ENCODE measurements around the gene MAST4.
A peak's percentile ranks its signal among the peaks of the same experiment; 100 is the strongest.
"Not testable (repeated sequence)": the region's sequence is repeated elsewhere in the genome, so short reads cannot be mapped to it uniquely, and the experiment has no call there.

Gene MAST4

GRCh38 chr5:66821688-66822429 lies 225.7 kb downstream of the MAST4 start:
- Histone ChIP-seq H3K36me3 (no peaks in the 10 kb centered on the region), H3K4me3 (ENCODE audit: low read depth, low read length) (no peak overlapping the region), H3K9me3 (no peaks in the 10 kb centered on the region), H3K4me1 (no peaks in the 10 kb centered on the region), H3K27me3 (no peaks in the 10 kb centered on the region)
- no peak for DNase-seq
- TF ChIP-seq, protein P1, sequence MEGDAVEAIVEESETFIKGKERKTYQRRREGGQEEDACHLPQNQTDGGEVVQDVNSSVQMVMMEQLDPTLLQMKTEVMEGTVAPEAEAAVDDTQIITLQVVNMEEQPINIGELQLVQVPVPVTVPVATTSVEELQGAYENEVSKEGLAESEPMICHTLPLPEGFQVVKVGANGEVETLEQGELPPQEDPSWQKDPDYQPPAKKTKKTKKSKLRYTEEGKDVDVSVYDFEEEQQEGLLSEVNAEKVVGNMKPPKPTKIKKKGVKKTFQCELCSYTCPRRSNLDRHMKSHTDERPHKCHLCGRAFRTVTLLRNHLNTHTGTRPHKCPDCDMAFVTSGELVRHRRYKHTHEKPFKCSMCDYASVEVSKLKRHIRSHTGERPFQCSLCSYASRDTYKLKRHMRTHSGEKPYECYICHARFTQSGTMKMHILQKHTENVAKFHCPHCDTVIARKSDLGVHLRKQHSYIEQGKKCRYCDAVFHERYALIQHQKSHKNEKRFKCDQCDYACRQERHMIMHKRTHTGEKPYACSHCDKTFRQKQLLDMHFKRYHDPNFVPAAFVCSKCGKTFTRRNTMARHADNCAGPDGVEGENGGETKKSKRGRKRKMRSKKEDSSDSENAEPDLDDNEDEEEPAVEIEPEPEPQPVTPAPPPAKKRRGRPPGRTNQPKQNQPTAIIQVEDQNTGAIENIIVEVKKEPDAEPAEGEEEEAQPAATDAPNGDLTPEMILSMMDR (IDR thresholded peaks at IDR 0.05; ENCODE audit: low read depth, low read length): no peak

DNA sequence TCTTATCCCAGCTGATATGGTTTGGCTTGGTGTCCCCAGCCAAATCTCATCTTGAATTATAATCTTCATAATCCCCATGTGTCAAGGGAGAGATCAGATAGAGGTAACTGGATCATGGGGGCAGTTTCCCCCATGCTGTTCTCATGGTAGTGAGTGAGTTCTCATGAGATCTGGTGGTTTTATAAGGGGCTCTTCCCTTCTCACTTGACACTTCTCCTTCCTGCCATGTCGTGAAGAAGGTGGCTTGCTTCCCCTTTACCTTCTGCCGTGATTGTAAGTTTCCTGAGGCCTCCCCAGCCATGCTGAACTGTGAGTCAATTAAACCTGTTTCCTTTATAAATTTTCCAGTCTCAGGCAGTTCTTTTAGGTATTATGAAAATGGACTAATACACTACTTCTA lies 226.7 kb downstream of the MAST4 start:
- H3K4me1 ChIP-seq; H3K27me3 ChIP-seq; H3K4me3 ChIP-seq (ENCODE audit: low read depth, low read length); H3K36me3 ChIP-seq; H3K9me3 ChIP-seq; DNase-seq: not testable (repeated sequence)

DNA sequence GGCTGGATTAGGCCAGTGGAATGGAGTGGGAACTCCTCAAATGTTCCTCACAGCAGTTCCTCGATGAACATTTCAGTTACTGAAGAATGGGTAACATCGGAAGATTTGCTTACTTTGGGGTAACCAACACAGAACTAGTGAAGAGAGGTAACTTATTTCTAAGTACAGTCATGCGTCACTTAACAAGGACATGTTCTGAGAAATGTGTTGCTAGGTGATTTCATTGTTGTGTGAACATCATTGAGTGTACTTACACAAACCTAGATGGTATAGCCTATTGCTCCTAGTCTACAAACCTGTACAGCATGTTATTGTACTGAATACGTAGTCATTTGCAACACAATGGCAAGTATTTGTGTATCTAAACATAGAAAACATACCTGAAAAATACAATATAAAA lies 228.3 kb downstream of the MAST4 start:
- no peak for DNase-seq
- Histone ChIP-seq H3K4me1 (peaks cover 3% of the 10 kb centered on the region; the same call in 1 of the 2 replicates), H3K36me3 (no peaks in the 10 kb centered on the region), H3K4me3 (ENCODE audit: low read depth, low read length) (no peak overlapping the region), H3K27me3 (no peaks in the 10 kb centered on the region), H3K9me3 (no peaks in the 10 kb centered on the region)
- TF ChIP-seq, protein P1 (IDR thresholded peaks at IDR 0.05; ENCODE audit: low read depth, low read length): no peak

DNA sequence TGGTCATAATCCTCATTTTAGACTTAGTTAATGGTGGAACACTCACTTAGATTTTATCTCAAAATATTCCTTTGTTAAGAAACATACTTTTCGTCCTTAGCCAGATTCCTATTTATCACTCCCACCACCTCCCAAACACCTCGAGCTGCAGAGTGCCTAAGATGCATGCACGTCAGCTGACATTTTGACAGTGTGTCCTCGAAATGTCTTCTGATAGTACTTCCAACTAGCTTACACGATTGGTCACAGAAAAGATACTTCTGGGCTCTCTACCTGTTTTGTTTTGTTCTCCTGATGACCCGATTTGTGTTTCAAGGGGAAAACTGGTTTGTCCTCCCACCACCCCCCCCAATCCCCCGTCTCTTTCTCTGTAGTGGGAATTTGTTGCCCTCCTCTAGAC lies 230.1 kb downstream of the MAST4 start:
- Histone ChIP-seq H3K4me3 (ENCODE audit: low read depth, low read length) (no peak overlapping the region), H3K36me3 (no peaks in the 10 kb centered on the region), H3K27me3 (no peaks in the 10 kb centered on the region), H3K4me1 (peaks cover 3% of the 10 kb centered on the region; the same call in 1 of the 2 replicates), H3K9me3 (no peaks in the 10 kb centered on the region)
- TF ChIP-seq, protein P1 (IDR thresholded peaks at IDR 0.05; ENCODE audit: low read depth, low read length): no peak
- no peak for DNase-seq

DNA sequence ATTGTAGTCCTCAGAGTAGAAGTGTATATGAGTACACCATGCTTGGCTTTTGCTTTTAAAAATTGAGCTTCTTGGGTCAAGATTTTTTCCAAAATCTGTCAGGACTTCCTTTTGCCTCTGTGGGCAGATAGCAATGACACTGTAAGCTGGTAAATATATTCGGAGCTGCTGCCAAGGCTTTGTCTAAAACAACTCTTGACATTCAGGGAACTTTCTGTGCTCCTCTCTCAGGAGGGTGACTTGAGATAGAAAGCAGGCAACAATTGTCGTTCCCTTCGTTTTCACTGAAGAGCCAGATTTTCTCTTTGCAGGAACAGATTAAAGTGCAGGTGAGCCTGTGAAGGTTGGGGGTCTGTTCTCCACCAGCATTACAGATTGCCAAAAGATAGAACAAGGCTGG lies 230.5 kb downstream of the MAST4 start:
- Histone ChIP-seq H3K27me3 (no peaks in the 10 kb centered on the region), H3K4me1 (peaks cover 3% of the 10 kb centered on the region; the same call in 1 of the 2 replicates), H3K36me3 (no peaks in the 10 kb centered on the region), H3K9me3 (no peaks in the 10 kb centered on the region), H3K4me3 (ENCODE audit: low read depth, low read length) (no peak overlapping the region)
- DNase-seq: no peak
- TF ChIP-seq, protein P1 (IDR thresholded peaks at IDR 0.05; ENCODE audit: low read depth, low read length): no peak

DNA sequence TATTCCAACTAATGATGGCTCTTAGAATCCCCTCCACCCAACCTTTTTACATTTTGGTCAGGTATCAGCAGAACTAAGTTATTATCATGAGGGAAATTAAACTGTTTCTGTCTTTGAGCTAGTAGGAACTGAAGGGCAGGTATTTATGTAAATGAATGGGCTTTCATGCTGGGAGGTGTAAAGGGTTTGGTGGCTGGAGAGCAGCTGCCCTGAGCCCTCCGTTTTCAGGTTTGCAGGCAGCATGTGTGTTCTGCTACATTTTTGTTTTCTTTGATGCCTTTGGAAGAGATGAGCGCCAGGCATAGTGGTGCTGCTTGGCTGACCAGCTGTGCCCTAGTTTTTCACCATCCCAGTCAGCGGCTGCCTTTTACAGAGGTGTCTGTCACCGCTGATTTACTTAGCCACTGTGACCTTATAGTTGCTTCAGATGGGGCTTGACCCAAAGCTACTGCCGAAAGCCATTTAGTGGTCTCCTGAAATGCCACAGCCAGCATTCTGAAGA lies 231.9 kb downstream of the MAST4 start:
- Histone ChIP-seq H3K9me3 (no peaks in the 10 kb centered on the region), H3K27me3 (no peaks in the 10 kb centered on the region), H3K36me3 (no peaks in the 10 kb centered on the region), H3K4me3 (ENCODE audit: low read depth, low read length) (peak overlapping the region; percentile 66), H3K4me1 (peaks cover 3% of the 10 kb centered on the region; the same call in 1 of the 2 replicates)
- DNase-seq: no peak
- TF ChIP-seq, protein P1 (IDR thresholded peaks at IDR 0.05; ENCODE audit: low read depth, low read length): no peak

Measured in BE2C (cell line).